Retina (tissue), 1 donor: ENCODE measurements around the gene TNS2.
A peak's percentile ranks its signal among the peaks of the same experiment; 100 is the strongest.
"Not testable (repeated sequence)": the region's sequence is repeated elsewhere in the genome, so short reads cannot be mapped to it uniquely, and the experiment has no call there.

Experiments used
- DNase-seq: peaks from one replicate; pipeline ENCODE4 v3.0.0-alpha.2; 2016

TNS2 gene

DNA sequence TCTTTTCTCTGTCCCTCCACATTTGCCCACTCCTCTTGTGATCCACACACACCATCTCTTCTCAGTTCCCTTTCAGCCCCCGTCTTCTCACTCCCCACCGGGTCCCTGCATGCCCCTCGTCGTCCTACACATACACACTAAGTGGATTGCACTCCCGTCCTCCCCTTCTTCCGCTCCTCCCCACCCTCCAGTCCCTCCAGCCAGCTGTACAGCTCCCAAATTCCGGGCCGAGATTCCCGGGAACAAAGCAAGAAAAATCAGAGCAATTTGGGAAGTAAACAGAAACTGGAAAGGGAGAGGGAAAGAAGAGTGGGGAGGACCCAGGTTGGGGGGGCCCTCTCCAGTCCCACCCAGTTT is 47.3 kb downstream of the TNS2 start:
- no peak for DNase-seq

- DNase-seq, result peak; percentile 77
Measured at GRCh38 chr12:53097564-53098353, 47.9 kb downstream of the TNS2 start, which contains the start of gene IGFBP6. IGFBP6 (plus strand) TSS chr12:53097667; CDS start chr12:53097718, 51 bp downstream.

GRCh38 chr12:53098354-53098981 is 48.6 kb downstream of the TNS2 start:
- no peak for DNase-seq

DNA sequence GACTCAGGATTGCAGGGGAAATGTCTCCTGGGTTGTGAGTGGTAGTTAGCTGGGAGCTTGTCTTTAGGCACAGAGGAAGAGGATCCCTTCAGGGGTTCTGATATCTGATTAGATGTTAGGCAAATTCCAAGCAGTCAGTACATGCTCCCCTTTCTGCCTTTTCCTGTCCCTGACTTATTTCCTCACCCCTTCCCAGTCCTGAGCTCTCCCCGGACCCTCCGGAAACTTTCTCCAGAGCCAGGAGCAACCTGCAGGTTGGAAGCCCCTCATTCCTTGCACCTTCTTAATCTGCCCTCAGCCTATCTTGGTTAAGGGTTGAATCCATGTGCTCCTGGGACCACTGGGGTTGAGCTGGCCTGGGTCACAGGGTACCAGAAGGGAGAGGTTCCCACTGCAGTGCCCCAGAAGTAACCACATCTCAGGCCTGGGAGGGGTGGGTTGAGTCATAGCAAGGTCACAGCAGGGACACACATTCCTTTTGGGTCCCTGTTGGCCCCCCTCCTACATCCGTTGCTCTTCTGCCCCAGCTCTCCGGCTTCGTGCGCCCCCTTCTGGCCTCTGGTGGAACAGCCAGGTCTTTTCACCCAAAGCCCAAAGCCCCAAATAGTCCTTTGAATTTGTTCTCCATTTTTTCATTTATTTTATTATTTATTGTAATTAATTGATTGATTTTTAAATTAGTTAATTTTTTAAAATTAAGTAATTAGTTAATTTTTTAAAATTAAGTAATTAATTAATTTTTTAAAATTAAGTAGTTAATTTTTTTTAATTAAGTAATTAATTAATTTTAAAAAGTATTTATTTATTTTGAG is 49.4 kb downstream of the TNS2 start:
- DNase-seq, result peak; percentile 89

- no peak for DNase-seq
Measured at GRCh38 chr12:53100466-53101151, 50.7 kb downstream of the TNS2 start.

GRCh38 chr12:53101266-53101665 is 51.4 kb downstream of the TNS2 start:
- DNase-seq, result no peak

DNA sequence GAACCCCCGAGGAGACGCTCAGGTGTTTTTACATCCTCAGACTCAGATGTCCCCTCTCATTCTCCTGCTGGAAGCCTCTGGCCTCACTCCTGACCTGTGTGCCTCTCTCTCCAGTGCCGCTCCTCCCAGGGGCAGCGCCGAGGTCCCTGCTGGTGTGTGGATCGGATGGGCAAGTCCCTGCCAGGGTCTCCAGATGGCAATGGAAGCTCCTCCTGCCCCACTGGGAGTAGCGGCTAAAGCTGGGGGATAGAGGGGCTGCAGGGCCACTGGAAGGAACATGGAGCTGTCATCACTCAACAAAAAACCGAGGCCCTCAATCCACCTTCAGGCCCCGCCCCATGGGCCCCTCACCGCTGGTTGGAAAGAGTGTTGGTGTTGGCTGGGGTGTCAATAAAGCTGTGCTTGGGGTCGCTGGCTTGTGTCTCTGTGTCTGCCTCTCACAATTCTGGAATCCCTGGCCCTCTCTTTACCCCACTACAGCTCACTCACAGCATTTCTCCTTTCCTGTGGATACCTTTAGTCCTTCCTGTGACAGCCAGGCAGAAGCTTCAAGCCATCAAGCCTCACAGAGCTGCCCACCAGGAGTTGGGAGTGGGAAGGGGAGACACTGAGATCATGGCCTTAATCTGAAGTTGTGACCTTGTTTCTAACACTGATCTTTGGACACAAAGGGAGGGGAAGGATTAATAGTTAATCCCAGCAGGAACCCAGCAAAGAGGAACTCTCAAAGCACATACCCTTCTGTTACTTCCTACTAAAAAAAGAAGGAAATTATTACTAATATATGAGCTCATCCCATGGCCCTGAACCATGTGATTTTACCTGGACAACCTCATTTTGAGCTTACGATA is 52.3 kb downstream of the TNS2 start:
- no peak for DNase-seq

- DNase-seq, result no peak
Measured at GRCh38 chr12:53102883-53103807, 53.3 kb downstream of the TNS2 start, which contains the start of gene SOAT2. SOAT2 (plus strand) TSS chr12:53103486; CDS start chr12:53103578, 92 bp downstream.

- DNase-seq, result no peak
Measured at GRCh38 chr12:53103860-53104305, 54.0 kb downstream of the TNS2 start.

GRCh38 chr12:53105256-53105655 is 55.4 kb downstream of the TNS2 start:
- DNase-seq, result no peak

DNA sequence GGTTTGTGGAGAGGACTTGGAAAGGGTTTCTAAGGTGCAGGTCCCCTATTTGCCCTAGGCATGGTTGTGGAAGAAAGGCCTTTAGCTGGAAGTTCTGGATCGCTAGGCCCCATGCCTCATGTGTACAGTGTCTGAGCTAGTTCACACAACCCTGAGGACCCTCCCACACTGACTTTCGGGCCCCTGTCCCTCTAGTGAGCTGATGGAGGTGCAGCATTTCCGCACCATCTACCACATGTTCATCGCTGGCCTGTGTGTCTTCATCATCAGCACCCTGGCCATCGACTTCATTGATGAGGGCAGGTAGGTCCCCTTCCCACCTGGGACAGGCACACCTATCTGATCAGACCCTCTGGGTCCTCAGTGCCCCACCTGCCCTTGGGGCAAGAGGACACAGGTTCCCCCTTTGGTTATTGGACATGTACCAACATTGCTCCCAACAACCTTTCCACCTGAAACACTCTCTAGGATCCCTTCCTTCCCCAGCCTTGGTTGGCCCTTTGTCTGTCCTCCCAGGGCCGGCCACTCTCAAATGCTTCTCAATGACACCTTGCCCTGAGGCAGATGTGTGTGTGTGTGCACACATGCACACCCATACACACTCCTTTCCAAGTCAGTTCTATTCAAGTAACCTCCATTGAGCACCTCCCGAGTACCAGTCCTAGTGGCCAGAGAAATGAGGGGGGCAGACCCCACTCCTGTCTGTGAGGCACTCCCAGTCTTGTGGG is 56.0 kb downstream of the TNS2 start:
- DNase-seq, result no peak

DNA sequence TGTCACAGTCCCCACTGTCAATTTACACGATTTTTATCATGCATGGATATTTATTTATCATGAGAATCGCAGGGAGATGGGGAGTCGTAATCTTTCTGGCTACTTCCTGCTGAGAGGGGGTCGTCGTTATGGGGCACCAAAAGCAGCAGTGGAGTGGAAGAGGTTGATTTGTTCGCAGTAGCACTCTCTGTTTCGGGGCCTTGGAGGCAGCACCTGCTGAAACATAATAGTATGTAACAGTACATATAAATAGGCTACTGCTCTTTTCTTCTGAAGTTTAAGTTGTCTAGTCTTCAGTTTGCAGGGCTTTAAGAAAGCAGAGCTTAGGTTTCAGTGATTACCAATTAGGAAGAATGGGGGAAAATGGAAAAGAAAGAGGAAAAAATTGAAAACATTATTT is 57.3 kb downstream of the TNS2 start:
- no peak for DNase-seq

DNA sequence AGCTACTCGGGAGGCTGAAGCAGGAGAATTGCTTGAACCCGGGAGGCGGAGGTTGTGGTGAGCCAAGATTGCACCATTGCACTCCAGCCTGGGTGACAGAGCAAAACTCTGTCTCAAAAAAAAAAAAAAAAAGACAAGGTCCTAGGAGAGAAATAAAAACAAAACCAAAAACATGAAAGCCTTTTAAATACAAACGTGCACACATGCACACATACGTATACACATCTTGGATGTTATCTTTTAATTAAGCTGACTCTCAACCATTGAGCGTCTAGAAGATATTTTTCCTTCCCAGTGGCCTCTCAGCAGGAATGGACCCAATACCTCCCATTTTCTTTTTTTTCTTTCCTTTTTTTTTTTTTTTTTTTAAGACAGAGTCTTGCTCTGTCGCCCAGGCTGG is 62.6 kb downstream of the TNS2 start:
- DNase-seq, result not testable (repeated sequence)

- DNase-seq, result no peak
Measured at GRCh38 chr12:53113136-53113705, 63.4 kb downstream of the TNS2 start.

- no peak for DNase-seq
Measured at GRCh38 chr12:53113951-53114350, 64.1 kb downstream of the TNS2 start.
